PC-9 (cell line): ENCODE data around the gene MYCBPAP. TPM values are rescaled to one million over a fixed set of nuclear protein-coding genes. Genes with fewer than 3 reads are reported as not detected.

Experiments
- BruUV-seq: library from RNA; stranded (reverse); fragments of 400-500 nt; replicated peaks from 2 replicates; lab custom pipeline; 2021; lab: Mats Ljungman, UMichigan
- CTCF ChIA-PET: fragments of 300-600 bp; sonication (Branson Sonifier 250); formaldehyde crosslinking; loops from one replicate; lab custom pipeline; 2022; ENCODE audit warnings: antibody characterized with exemption; lab: Charles Lee
- POLR2A ChIA-PET: fragments of 300-600 bp; sonication (Branson Sonifier 250); formaldehyde crosslinking; loops from one replicate; lab custom pipeline; 2022; ENCODE audit warnings: antibody characterized with exemption; ENCODE audit not compliant: unreplicated experiment; lab: Charles Lee
- DNase-seq, 2 experiments: peaks; one replicate each; pipeline versions ENCODE4 v3.0.0 to v3.0.0-alpha.2; 2015 to 2022; ENCODE audit warnings: mixed read lengths in 1 of 2
- H2AFZ ChIP-seq: fragments of 200-600 bp; sonication (generic); 2 replicates; pipeline ENCODE4 v1.8.1; 2017; ENCODE audit warnings: antibody characterized with exemption
- H3F3A ChIP-seq: fragments of 200-600 bp; sonication (generic); 2 replicates; pipeline ENCODE4 v1.8.1; 2017; ENCODE audit warnings: antibody characterized with exemption, mild to moderate bottlenecking, low read depth; ENCODE audit not compliant: insufficient read depth
- H3K27ac ChIP-seq: fragments of 200-600 bp; sonication (generic); 2 replicates; pipeline ENCODE4 v1.6.1; 2016; ENCODE audit warnings: mixed run types
- H3K27me3 ChIP-seq: fragments of 200-600 bp; sonication (generic); 2 replicates; pipeline ENCODE4 v1.6.1; 2016; ENCODE audit warnings: low read depth, mixed run types; ENCODE audit not compliant: insufficient read depth
- H3K36me3 ChIP-seq: fragments of 200-600 bp; sonication (generic); 2 replicates; pipeline ENCODE4 v1.6.1; 2016; ENCODE audit warnings: low read depth, mixed run types
- H3K4me1 ChIP-seq: fragments of 200-600 bp; sonication (generic); replicated peaks from 2 replicates; pipeline ENCODE4 v1.6.1; 2016; ENCODE audit warnings: mixed run types; ENCODE audit not compliant: insufficient read depth
- H3K4me2 ChIP-seq: fragments of 200-600 bp; sonication (generic); 2 replicates; pipeline ENCODE4 v1.6.1; 2017; ENCODE audit warnings: mixed run types
- H3K4me3 ChIP-seq: fragments of 200-600 bp; sonication (generic); 2 replicates; pipeline ENCODE4 v1.6.1; 2016; ENCODE audit warnings: mixed run types
- H3K79me2 ChIP-seq: fragments of 200-600 bp; sonication (generic); 2 replicates; pipeline ENCODE4 v1.6.1; 2017; ENCODE audit warnings: low read depth, mixed run types
- H3K9me2 ChIP-seq: fragments of 200-600 bp; sonication (generic); 2 replicates; pipeline ENCODE4 v1.8.1; 2017; ENCODE audit warnings: mild to moderate bottlenecking; ENCODE audit not compliant: insufficient read depth
- H3K9me3 ChIP-seq: fragments of 200-600 bp; sonication (generic); 2 replicates; pipeline ENCODE4 v1.8.1; 2016; ENCODE audit warnings: low read depth; ENCODE audit not compliant: insufficient read depth
- H4K20me1 ChIP-seq: fragments of 200-600 bp; sonication (generic); 2 replicates; pipeline ENCODE4 v1.8.1; 2017; ENCODE audit not compliant: insufficient read depth
- EZH2 ChIP-seq: fragments of 200-600 bp; sonication (generic); IDR thresholded peaks from 2 replicates; pipeline ENCODE4 v1.8.0; 2017; ENCODE audit warnings: antibody characterized with exemption, low read depth
- intact Hi-C: fragments of 100-400 bp; cut with micrococcal nuclease; formaldehyde crosslinking; loops from one replicate; pipeline ENCODE4 v1.10.0; 2022; ENCODE audit not compliant: unreplicated experiment
- total RNA-seq: library from RNA; stranded (reverse); gene quantifications from 2 replicates; pipeline ENCODE4 v1.2.3, GENCODE V29; 2021
- TF ChIP-seq, protein P1 (sequence below): fragments of 200-600 bp; sonication (generic); conservative IDR thresholded peaks from 2 replicates; pipeline ENCODE4 v1.6.1; 2017; ENCODE audit warnings: mixed run types, antibody characterized with exemption, mild to moderate bottlenecking, moderate library complexity

MYCBPAP gene
- total RNA-seq, 1 experiment from 2014 or later = 4.9 TPM

DNA sequence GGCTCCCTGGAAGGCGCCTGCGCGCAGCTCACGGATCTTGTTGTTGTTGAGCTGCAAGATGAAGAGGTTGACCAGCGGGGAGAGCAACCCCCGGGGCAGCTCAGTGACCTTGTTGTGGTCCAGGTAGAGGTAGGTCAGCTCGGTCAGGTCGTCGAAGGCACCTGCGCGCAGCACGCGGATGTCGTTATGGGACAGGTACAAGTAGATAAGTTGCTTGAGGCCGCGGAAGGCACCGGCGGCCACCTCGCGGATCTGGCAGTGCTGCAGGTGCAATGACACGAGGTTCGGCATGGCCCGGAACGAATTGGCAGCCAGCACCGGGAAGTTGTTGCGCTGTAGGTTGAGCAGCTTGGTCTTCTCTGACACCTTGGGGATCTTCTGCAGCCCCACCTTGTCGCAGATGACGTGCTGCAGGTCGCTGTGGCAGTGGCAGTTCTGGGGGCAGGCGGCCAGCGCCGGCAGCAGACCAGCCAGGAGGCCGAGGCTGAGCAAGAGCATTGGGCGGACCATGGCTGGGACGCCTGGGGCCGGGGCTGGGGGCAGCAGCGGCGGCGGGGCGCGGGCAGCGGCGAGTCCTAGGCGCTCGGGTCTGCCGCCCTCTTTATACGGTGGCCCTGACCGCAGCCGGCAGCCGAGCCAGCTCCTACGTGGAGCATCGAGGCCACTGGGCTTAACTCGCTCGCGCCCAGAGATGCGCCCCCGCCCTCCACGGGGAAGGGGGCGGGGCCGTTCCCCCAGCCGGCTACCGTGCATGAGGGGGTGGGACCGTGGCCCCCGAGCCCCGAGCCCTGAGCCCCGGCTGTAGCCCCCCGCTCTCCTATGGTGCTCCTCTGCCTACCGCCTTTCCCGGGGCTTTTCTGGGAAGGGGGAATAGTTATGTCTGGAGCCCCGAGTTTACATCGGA, 39.7 kb upstream of the MYCBPAP start, which contains the start of gene CHAD:
TSS of gene CHAD (minus strand) at position 577 of the 904 bp plus-strand sequence. CDS start at position 510, 67 bp downstream.
- intact Hi-C loops = no loop called here
- Histone ChIP-seq H4K20me1 (no peaks in the 10 kb centered on the region), H3K27ac (no peak within 1 kb of the TSS), H3K36me3 (peaks cover 8% of the 10 kb centered on the region; the same call in 1 of the 2 replicates), H3K9me3 (no peaks in the 10 kb centered on the region), H3K4me1 (0 out of 2 replicates have a peak, but pooled peaks cover 4% of the 10 kb centered on the region), H3F3A (peaks cover 12% of the 10 kb centered on the region; the same call in 1 of the 2 replicates), H3K79me2 (no peaks in the 10 kb centered on the region), H2AFZ (no peak within 1 kb of the TSS), H3K4me2 (no peak within 1 kb of the TSS), H3K27me3 (no peaks in the 10 kb centered on the region), H3K9me2 (no peaks in the 10 kb centered on the region), H3K4me3 (no peak within 1 kb of the TSS)
- no peak for DNase-seq
- POLR2A ChIA-PET = no interaction called here
- no TSS peak for BruUV-seq
- CTCF ChIA-PET = no interaction called here
- TF ChIP-seq EZH2 = no peak
- TF ChIP-seq, protein P1, sequence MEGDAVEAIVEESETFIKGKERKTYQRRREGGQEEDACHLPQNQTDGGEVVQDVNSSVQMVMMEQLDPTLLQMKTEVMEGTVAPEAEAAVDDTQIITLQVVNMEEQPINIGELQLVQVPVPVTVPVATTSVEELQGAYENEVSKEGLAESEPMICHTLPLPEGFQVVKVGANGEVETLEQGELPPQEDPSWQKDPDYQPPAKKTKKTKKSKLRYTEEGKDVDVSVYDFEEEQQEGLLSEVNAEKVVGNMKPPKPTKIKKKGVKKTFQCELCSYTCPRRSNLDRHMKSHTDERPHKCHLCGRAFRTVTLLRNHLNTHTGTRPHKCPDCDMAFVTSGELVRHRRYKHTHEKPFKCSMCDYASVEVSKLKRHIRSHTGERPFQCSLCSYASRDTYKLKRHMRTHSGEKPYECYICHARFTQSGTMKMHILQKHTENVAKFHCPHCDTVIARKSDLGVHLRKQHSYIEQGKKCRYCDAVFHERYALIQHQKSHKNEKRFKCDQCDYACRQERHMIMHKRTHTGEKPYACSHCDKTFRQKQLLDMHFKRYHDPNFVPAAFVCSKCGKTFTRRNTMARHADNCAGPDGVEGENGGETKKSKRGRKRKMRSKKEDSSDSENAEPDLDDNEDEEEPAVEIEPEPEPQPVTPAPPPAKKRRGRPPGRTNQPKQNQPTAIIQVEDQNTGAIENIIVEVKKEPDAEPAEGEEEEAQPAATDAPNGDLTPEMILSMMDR = no peak

DNA sequence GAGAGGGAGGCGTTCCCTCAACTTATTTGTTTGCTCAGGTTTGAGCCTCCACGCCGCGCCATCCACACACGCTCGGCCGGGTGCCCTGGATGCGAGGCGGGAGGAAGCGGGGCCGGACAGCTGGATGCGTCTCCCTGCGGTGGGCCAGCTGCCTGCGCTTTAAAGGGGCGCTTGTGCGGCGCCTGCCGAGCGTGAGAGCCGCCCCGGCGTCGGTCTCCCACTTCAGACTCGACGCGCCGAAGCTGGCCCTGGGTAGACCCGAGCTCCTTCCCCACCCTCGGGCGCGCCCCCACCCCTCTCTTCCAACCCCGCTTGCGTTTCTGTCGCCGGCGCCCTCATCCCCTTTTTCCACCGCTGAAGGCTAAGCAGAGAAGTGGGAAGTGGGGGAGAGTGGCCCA, 39.0 kb upstream of the MYCBPAP start:
- peaks cover 8% of the 10 kb centered on the region; the same call in 1 of the 2 replicates for H3K36me3 ChIP-seq
- DNase-seq = no peak
- H3K27me3 ChIP-seq = no peaks in the 10 kb centered on the region
- no peaks in the 10 kb centered on the region for H3K9me3 ChIP-seq
- H3K79me2 ChIP-seq = no peaks in the 10 kb centered on the region
- ChIA-PET CTCF (no interaction called here), POLR2A (no interaction called here)
- no peaks in the 10 kb centered on the region for H4K20me1 ChIP-seq
- 0 out of 2 replicates have a peak, but pooled peaks cover 4% of the 10 kb centered on the region for H3K4me1 ChIP-seq
- intact Hi-C loops = no loop called here
- H2AFZ ChIP-seq = no peak overlapping the region
- no peak overlapping the region for H3K27ac ChIP-seq
- no peak overlapping the region for H3K4me2 ChIP-seq
- TF ChIP-seq, protein P1 = no peak
- TF ChIP-seq EZH2 = no peak
- H3K9me2 ChIP-seq = no peaks in the 10 kb centered on the region
- no peak overlapping the region for H3K4me3 ChIP-seq
- BruUV-seq = no TSS peak
- H3F3A ChIP-seq = peaks cover 14% of the 10 kb centered on the region; the same call in 1 of the 2 replicates

DNA sequence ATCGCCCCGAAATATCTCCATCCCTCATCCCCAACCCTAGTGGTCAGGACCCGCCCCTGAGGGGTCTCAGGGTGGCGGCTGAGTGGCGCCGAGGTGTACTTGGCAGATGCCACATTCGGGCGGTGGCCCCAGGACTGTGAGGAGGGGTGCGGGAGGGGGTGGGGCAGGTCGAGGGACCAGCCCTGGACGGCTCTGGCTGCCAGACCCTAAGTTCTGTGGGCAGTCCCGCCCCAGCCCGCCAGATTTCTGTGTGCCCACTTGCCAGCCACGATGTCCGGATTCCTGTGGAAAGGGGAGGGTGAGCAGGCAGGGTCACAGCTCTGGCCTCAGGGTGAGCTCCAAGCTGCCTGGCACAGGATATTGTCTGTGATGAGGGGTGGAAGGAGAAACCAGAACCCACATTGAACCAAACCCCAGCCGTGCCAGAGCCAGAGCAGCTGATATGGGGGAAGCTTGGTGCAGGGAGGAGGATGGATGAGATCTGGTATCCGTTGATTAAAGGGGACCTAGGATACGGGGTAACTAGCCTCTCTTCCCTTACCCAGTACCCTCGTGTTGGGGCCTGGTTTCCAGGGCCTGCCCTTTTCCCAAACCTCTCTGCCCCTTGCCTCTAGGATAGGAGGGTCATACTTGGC, 38.5 kb upstream of the MYCBPAP start:
- TF ChIP-seq, protein P1 = no peak
- no peak for TF ChIP-seq EZH2

More for the DNA sequence above, 38.5 kb upstream of the MYCBPAP start:
- Histone ChIP-seq H3K36me3 (peaks cover 8% of the 10 kb centered on the region; the same call in 1 of the 2 replicates), H3F3A (peaks cover 19% of the 10 kb centered on the region; the same call in 1 of the 2 replicates), H3K4me3 (no peak overlapping the region), H3K9me2 (no peaks in the 10 kb centered on the region), H3K9me3 (no peaks in the 10 kb centered on the region), H3K4me2 (no peak overlapping the region), H3K4me1 (0 out of 2 replicates have a peak, but pooled peaks cover 4% of the 10 kb centered on the region), H3K27me3 (no peaks in the 10 kb centered on the region), H4K20me1 (no peaks in the 10 kb centered on the region), H3K27ac (no peak overlapping the region), H3K79me2 (no peaks in the 10 kb centered on the region), H2AFZ (no peak overlapping the region)
- intact Hi-C loops = loop anchor here (10.0 kb wide), 2 partner anchors 195 to 375 kb away; partner anchors contain the start of genes PDK2 and TMEM92
- ChIA-PET CTCF (no interaction called here), POLR2A (no interaction called here)
- BruUV-seq = no TSS peak
- DNase-seq = no peak
